ENCODE results near the gene SLX1B.
"Not testable (repeated sequence)": the region's sequence is repeated elsewhere in the genome, so short reads cannot be mapped to it uniquely, and the experiment has no call there.

The SLX1B gene

GRCh38 chr16:29454269-29454668, at the start of gene SLX1B, which contains the start of gene BOLA2:
TSS of gene SLX1B (plus strand) at chr16:29454533.
TSS of gene BOLA2 (minus strand) at chr16:29454351. CDS start at chr16:29454253, 98 bp downstream.
- not testable (repeated sequence) for DNase-seq (ENCODE audit: low spot score)

DNA sequence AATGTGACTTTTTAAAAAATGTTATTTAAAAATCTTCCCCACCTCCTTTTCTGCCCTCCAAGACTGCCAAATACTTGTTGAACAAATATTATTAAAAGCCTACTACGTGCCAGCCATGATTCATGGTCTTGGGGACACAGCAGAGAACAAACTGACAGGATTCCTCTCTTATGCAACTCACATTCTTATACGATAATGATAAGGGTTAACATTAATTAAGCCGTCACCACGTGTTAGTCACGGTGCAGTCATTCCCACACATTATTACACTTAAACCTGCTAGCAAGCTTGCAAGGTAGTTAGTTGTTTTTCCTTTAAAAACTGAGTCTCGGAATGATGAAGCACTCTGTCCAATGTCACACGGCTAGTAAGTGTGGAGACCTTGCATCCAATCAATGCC, 49.1 kb upstream of the SLX1B start:
- not testable (repeated sequence) for DNase-seq (ENCODE audit: low spot score)

DNA sequence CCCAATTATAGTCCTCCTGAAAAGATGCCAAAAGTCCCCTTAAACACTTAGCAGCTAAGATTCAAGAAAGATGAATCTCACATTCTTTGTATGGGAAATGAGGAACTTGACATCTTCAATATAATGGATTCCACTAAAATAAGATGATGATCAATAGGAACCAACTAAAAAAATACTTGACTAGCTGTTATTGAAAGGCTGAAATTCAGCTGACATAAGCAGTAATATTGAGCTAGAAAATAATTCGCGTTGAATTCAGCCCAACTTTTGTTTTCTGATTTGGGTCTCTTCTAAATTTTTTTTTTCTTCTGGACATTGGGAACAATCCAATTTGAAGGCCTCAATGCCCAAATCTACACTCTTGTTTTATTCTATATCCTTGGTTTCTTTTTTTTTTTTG, 30.7 kb upstream of the SLX1B start:
- not testable (repeated sequence) for DNase-seq (ENCODE audit: low spot score)

- DNase-seq (ENCODE audit: low spot score), result not testable (repeated sequence)
Measured at GRCh38 chr16:29425390-29425789, 28.9 kb upstream of the SLX1B start.

GRCh38 chr16:29453754-29454153, 579 bp upstream of the SLX1B start:
- DNase-seq (ENCODE audit: low spot score), result not testable (repeated sequence)

GRCh38 chr16:29454828-29455227, 495 bp downstream of the SLX1B start:
- DNase-seq (ENCODE audit: low spot score), result not testable (repeated sequence)

DNA sequence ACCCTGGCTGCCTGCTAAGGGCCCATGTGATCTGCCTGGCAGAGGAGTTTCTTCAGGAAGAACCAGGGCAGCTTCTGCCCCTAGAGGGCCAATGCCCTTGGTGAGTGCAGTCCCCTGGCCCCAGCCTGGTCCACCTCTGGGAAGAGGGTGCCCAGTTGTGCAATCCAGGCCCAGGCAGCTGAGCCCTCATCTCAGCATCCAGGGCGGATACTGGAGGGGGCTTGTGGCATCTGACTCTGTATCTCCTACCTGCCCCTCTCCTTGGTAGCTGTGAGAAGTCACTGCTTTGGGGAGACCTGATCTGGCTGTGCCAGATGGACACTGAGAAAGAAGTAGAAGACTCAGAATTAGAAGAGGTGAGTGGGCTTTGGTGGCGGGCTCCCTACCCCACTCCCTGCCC, 3.3 kb downstream of the SLX1B start:
- not testable (repeated sequence) for DNase-seq (ENCODE audit: low spot score)

DNA sequence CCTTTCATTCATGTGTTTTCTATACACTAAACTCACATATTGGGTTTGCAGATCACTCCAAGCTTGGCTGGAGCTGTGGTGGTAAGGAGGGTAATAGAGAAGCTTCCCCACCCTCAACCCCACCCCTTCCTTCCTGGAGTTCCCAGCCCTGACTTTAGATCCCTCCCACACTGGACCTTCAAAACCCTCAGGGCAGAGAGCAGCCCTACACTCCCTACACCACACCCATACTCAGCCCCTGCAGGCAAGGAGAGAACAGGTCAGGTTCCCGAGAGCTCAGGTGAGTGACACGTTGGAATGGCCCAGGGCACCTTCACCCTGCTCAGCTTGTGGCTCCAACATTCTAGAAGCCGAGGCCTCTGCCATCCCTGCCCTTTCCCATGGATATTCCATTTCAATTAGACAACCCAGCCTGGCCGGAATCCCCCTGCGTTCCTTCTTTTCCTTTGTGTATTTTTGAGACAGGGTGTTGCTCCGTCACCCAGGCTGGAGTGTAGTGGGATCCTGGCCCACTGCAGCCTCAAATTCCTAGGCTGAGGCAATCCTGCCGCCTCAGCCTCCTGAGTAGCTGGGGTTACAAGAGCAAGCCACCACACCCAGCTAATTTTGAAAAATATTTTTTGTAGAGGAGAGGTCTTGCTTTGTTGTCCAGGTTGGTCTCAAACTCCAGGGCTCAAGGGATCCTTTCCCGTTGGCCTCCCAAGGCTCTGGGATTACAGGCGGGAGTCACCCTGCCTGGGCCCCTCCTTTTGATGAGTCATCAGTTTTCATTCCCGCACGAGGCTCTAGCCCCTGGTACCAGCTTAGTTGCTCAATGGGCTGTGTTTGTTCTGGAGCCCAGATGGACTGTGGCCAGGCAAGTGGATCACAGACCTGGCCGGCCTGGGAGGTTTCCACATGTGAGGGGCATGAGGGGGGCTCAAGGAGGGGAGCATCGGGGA, 5.6 kb downstream of the SLX1B start, which contains the start of gene SULT1A4:
TSS of gene SULT1A4 (plus strand) at position 208 of the 941 bp plus-strand sequence. CDS start 1,473 bp downstream, outside the sequence.
- DNase-seq (ENCODE audit: low spot score), result not testable (repeated sequence)

DNA sequence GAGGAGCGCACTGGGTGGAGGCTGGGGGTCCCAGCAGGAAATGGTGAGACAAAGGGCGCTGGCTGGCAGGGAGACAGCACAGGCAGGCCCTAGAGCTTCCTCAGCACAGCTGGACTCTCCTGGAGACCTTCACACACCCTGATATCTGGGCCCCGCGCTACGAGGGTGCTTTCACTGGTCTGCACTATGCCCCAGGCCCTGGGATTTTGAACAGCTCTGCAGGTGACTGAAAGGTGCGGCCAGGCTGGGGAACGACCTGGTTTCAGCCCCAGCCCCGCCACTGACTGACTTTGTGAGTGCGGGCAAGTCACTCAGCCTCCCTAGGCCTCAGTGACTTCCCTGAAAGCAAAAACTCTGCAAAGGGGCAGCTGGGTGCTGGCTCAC, 6.3 kb downstream of the SLX1B start:
- not testable (repeated sequence) for DNase-seq (ENCODE audit: low spot score)

- not testable (repeated sequence) for DNase-seq (ENCODE audit: low spot score)
Measured at GRCh38 chr16:29465985-29466824, 11.9 kb downstream of the SLX1B start.

DNA sequence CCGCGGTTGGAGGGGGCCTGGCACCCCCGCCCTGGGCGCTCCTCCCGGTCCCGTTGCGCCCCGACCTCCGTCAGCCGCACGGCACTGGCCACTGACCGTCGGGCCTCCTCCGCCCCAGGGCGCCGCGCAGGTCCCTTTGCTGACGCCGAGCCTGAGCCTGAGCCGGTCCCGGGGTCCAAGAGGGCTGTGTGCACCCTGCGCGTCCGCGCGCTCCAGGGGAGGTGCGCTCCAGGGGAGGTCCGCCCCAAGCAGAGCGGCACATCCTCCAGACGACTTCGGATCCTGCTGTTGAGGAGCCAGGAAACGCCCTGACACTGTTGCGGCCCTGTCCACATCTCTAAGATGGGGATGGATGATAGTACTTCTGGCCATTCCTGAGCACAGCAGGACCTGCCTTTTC, 12.6 kb downstream of the SLX1B start:
- not testable (repeated sequence) for DNase-seq (ENCODE audit: low spot score)

DNA sequence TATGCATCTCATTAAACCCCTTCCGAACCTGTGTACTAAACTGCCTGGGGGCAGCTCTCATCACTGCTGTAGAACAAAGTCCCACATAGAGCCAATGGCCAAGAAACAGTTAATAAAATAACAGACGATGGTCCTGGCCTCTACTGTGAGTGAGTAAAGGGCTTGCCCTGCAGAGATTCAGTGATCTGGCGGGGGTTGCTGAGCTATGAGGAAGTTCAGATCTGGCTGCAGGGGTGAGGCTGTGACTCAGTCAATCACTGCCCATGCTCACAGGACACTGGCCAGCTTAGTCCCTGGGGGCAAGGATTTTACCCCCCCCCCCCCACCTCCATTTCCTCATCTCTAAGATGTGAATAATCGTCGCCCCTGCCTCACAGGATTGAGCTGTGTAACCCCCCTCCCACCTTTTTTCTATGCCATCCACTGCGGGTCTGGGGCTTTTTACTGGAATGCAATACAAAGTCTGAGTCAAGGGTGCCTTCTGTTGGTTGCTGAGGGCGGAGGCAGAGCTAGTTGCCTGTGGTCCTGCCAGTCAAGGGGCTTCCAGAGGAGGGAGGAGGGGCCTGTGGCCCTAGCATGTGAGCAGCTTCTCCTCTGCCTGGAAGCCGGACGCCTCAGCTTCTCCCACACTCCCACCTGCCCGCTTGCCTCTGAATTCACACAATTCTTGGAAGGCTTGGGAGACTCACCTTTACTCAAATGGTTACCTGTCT, 13.5 kb downstream of the SLX1B start:
- not testable (repeated sequence) for DNase-seq (ENCODE audit: low spot score)

GRCh38 chr16:29469660-29470059, 15.3 kb downstream of the SLX1B start:
- DNase-seq (ENCODE audit: low spot score), result not testable (repeated sequence)

GRCh38 chr16:29472065-29472464, 17.7 kb downstream of the SLX1B start:
- not testable (repeated sequence) for DNase-seq (ENCODE audit: low spot score)

GRCh38 chr16:29482276-29482675, 27.9 kb downstream of the SLX1B start:
- DNase-seq (ENCODE audit: low spot score), result not testable (repeated sequence)

DNA sequence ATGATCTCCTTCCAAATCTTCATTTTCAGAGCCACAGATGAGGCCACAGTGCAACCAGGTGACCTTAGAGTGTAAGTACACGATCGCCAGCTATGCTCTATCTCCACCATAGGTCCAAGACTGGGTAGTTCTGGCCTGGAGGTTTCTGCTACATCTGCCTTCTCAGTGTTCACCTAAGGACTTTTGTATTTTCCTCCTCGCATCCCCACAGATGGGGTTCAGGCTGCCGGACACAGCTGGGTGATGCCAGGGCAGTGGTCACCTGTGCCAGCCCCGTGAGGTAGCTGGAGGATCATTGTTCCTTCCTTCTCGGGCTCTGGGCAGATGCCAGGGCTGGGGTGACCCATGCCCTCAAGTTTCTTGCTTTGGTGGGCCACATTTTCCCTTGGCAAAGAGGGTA, 52.0 kb downstream of the SLX1B start, which contains the start of gene NPIPB12:
TSS of gene NPIPB12 (minus strand) at position 101 of the 400 bp plus-strand sequence.
- not testable (repeated sequence) for DNase-seq (ENCODE audit: low spot score)
